G401.6 (cell line): ENCODE data around the gene NF1.
"Not testable (repeated sequence)": the region's sequence is repeated elsewhere in the genome, so short reads cannot be mapped to it uniquely, and the experiment has no call there.

ENCODE experiments used
- FAIRE-seq: peaks from 2 replicates; lab custom pipeline; 2012; peaks lifted over from hg19 to GRCh38; lab: Jason Lieb, UNC

Gene NF1

GRCh38 chr17:31079731-31080130 lies 15.0 kb upstream of the NF1 start:
- no peak for FAIRE-seq

- no peak for FAIRE-seq
These were observed 9.2 kb upstream of the NF1 start for GRCh38 chr17:31085563-31085962.

- FAIRE-seq, result no peak
These were observed 5.3 kb upstream of the NF1 start for GRCh38 chr17:31089471-31089870.

- not testable (repeated sequence) for FAIRE-seq
These were observed 4.1 kb upstream of the NF1 start for GRCh38 chr17:31090650-31091049.

GRCh38 chr17:31092475-31093064 lies 2.2 kb upstream of the NF1 start:
- FAIRE-seq, result no peak

- FAIRE-seq, result no peak
These were observed 744 bp upstream of the NF1 start for GRCh38 chr17:31093866-31094599.

GRCh38 chr17:31095236-31096105 lies 694 bp downstream of the NF1 start:
- FAIRE-seq, result no peak

GRCh38 chr17:31096106-31096436 lies 1.3 kb downstream of the NF1 start:
- no peak for FAIRE-seq

GRCh38 chr17:31099016-31099415 lies 4.2 kb downstream of the NF1 start:
- no peak for FAIRE-seq

- no peak for FAIRE-seq
These were observed 6.2 kb downstream of the NF1 start for GRCh38 chr17:31100840-31101459.

GRCh38 chr17:31101943-31102342 lies 7.2 kb downstream of the NF1 start:
- no peak for FAIRE-seq

- FAIRE-seq, result no peak
These were observed 11.2 kb downstream of the NF1 start for GRCh38 chr17:31105991-31106390.

GRCh38 chr17:31111183-31111582 lies 16.4 kb downstream of the NF1 start:
- no peak for FAIRE-seq

GRCh38 chr17:31112001-31112661 lies 17.4 kb downstream of the NF1 start:
- no peak for FAIRE-seq

GRCh38 chr17:31113368-31113767 lies 18.6 kb downstream of the NF1 start:
- FAIRE-seq, result not testable (repeated sequence)

GRCh38 chr17:31113939-31114338 lies 19.2 kb downstream of the NF1 start:
- FAIRE-seq, result no peak

GRCh38 chr17:31114956-31115555 lies 20.3 kb downstream of the NF1 start:
- FAIRE-seq, result no peak

GRCh38 chr17:31116167-31116566 lies 21.4 kb downstream of the NF1 start:
- no peak for FAIRE-seq

- no peak for FAIRE-seq
These were observed 28.0 kb downstream of the NF1 start for GRCh38 chr17:31122746-31123145.

GRCh38 chr17:31126318-31126717 lies 31.5 kb downstream of the NF1 start:
- no peak for FAIRE-seq

GRCh38 chr17:31128241-31128640 lies 33.5 kb downstream of the NF1 start:
- no peak for FAIRE-seq
